ENCODE measurements around the gene UGT1A8.

DNA sequence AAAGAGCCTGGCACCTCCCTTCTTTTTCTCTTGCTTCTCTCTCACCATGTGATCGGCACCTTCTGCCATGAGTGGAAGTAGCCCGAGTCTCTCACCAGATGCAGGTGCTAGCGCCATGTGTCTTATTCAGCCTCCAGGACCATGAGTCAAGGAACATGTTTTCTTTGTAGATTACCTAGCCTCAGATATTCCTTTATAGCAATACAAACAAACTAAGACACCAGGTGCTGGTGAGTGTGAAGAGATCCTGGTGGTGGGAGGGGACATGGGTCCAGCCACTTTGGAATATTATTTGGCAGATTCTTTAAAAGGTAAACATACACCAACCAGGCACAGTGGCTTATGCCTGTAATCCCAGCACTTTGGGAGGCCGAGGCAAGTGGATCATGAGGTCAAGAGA lies 45.0 kb upstream of the UGT1A8 start:
- TF ChIP-seq CHD4 (IDR thresholded peaks at IDR 0.05; ENCODE audit: borderline replicate concordance) (no peak), POLR2A (IDR thresholded peaks at IDR 0.05; ENCODE audit: low read length) (no peak)
- TF ChIP-seq, protein P1, sequence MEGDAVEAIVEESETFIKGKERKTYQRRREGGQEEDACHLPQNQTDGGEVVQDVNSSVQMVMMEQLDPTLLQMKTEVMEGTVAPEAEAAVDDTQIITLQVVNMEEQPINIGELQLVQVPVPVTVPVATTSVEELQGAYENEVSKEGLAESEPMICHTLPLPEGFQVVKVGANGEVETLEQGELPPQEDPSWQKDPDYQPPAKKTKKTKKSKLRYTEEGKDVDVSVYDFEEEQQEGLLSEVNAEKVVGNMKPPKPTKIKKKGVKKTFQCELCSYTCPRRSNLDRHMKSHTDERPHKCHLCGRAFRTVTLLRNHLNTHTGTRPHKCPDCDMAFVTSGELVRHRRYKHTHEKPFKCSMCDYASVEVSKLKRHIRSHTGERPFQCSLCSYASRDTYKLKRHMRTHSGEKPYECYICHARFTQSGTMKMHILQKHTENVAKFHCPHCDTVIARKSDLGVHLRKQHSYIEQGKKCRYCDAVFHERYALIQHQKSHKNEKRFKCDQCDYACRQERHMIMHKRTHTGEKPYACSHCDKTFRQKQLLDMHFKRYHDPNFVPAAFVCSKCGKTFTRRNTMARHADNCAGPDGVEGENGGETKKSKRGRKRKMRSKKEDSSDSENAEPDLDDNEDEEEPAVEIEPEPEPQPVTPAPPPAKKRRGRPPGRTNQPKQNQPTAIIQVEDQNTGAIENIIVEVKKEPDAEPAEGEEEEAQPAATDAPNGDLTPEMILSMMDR (IDR thresholded peaks at IDR 0.05): no peak

All from A549 (cell line).